GM19452 (cell line): ENCODE measurements around the gene CHCHD6.

Experiments
- ATAC-seq: cut with Tn5 transposase; IDR thresholded peaks from one replicate; pipeline ENCODE4 v1.9.1; 2021; ENCODE audit not compliant: unreplicated experiment

CHCHD6 gene

GRCh38 chr3:126988451-126989021 is 284.5 kb downstream of the CHCHD6 start:
- ATAC-seq = no peak

- no peak for ATAC-seq
These were observed 285.4 kb downstream of the CHCHD6 start for GRCh38 chr3:126989316-126990023.

- no peak for ATAC-seq
These were observed 286.1 kb downstream of the CHCHD6 start for GRCh38 chr3:126990024-126990700.

GRCh38 chr3:126990890-126991289 is 286.9 kb downstream of the CHCHD6 start:
- no peak for ATAC-seq

GRCh38 chr3:126991366-126992200 is 287.5 kb downstream of the CHCHD6 start:
- no peak for ATAC-seq

- ATAC-seq = no peak
These were observed 288.2 kb downstream of the CHCHD6 start for GRCh38 chr3:126992216-126992615.

GRCh38 chr3:126992776-126993175 is 288.7 kb downstream of the CHCHD6 start:
- ATAC-seq = no peak

- ATAC-seq = no peak
These were observed 289.4 kb downstream of the CHCHD6 start for GRCh38 chr3:126993436-126993835.

GRCh38 chr3:126994661-126995245 is 290.7 kb downstream of the CHCHD6 start:
- no peak for ATAC-seq

- no peak for ATAC-seq
These were observed 291.3 kb downstream of the CHCHD6 start for GRCh38 chr3:126995254-126995780.

GRCh38 chr3:126995926-126996512 is 292.0 kb downstream of the CHCHD6 start:
- ATAC-seq = no peak

GRCh38 chr3:126996905-126997304 is 292.9 kb downstream of the CHCHD6 start:
- ATAC-seq = no peak

GRCh38 chr3:126997455-126998038 is 293.5 kb downstream of the CHCHD6 start:
- ATAC-seq = no peak

- ATAC-seq = no peak
These were observed 294.3 kb downstream of the CHCHD6 start for GRCh38 chr3:126998320-126998719.

- no peak for ATAC-seq
These were observed 294.7 kb downstream of the CHCHD6 start for GRCh38 chr3:126998728-126999127.

GRCh38 chr3:126999383-126999782 is 295.3 kb downstream of the CHCHD6 start:
- no peak for ATAC-seq

GRCh38 chr3:127000119-127000518 is 296.1 kb downstream of the CHCHD6 start:
- ATAC-seq = no peak

GRCh38 chr3:127000761-127001160 is 296.7 kb downstream of the CHCHD6 start:
- no peak for ATAC-seq

- ATAC-seq = no peak
These were observed 297.6 kb downstream of the CHCHD6 start for GRCh38 chr3:127001486-127002194.
